Liver (tissue), 9 donors: ENCODE data around the gene PRCC. TPM values are rescaled to one million over a fixed set of nuclear protein-coding genes. Genes with fewer than 3 reads are reported as not detected.

Experiments
- DNase-seq: peaks from one replicate; pipeline ENCODE4 v3.0.0-alpha.2; 2017; ENCODE audit warnings: low spot score
- H3K27ac ChIP-seq, 2 donors: one replicate each; pipeline ENCODE4 v1.7.0; 2013; ENCODE audit warnings: inconsistent platforms in 2 of 2, low read length in 2 of 2, control low read depth in 1 of 2, low read depth in 1 of 2, mild to moderate bottlenecking in 1 of 2
- H3K27me3 ChIP-seq, 4 donors: one replicate each; pipeline versions ENCODE4 v1.6.1 to v1.7.0; 2013; ENCODE audit warnings: low read length in 3 of 4, inconsistent platforms in 1 of 4, mild to moderate bottlenecking in 1 of 4, moderate library complexity in 1 of 4; ENCODE audit not compliant: control insufficient read depth in 4 of 4, insufficient read depth in 4 of 4
- H3K36me3 ChIP-seq, 4 donors: one replicate each; pipeline versions ENCODE4 v1.6.1 to v1.7.0; 2013; ENCODE audit warnings: low read length in 3 of 4, mild to moderate bottlenecking in 3 of 4, low read depth in 1 of 4, moderate library complexity in 1 of 4; ENCODE audit not compliant: control insufficient read depth in 4 of 4, insufficient read depth in 3 of 4
- H3K4me1 ChIP-seq, 4 donors: one replicate each; pipeline versions ENCODE4 v1.6.1 to v1.7.0; 2013; ENCODE audit warnings: low read length in 3 of 4, mild to moderate bottlenecking in 3 of 4, moderate library complexity in 1 of 4; ENCODE audit not compliant: control insufficient read depth in 4 of 4, insufficient read depth in 4 of 4
- H3K4me3 ChIP-seq, 3 donors: one replicate each; pipeline versions ENCODE4 v1.6.1 to v1.7.0; 2013; ENCODE audit warnings: low read length in 3 of 3, control low read depth in 1 of 3, low read depth in 1 of 3, mild to moderate bottlenecking in 1 of 3
- H3K9ac ChIP-seq, 2 donors: one replicate each; pipeline ENCODE4 v1.7.0; 2013; ENCODE audit warnings: low read length in 2 of 2, mild to moderate bottlenecking in 2 of 2, moderate library complexity in 2 of 2, control low read depth in 1 of 2, low read depth in 1 of 2
- H3K9me3 ChIP-seq, 4 donors: one replicate each; pipeline versions ENCODE4 v1.6.1 to v1.7.0; 2013; ENCODE audit warnings: low read length in 3 of 4; ENCODE audit not compliant: control insufficient read depth in 4 of 4
- EGR1 ChIP-seq, 2 donors: IDR thresholded peaks; 2 replicates each; pipeline ENCODE4 v1.6.1; 2016 to 2018; ENCODE audit warnings: antibody characterized with exemption in 2 of 2, low read depth in 2 of 2
- FOXA1 ChIP-seq: IDR thresholded peaks from 2 replicates; pipeline ENCODE4 v1.6.1; 2016; ENCODE audit warnings: antibody characterized with exemption
- FOXA2 ChIP-seq: IDR thresholded peaks from 2 replicates; pipeline ENCODE4 v1.6.1; 2016; ENCODE audit warnings: antibody characterized with exemption
- HNF4A ChIP-seq, 2 donors: conservative IDR thresholded peaks; 2 replicates each; pipeline ENCODE4 v1.6.1; 2016; ENCODE audit warnings: antibody characterized with exemption in 2 of 2, mild to moderate bottlenecking in 2 of 2
- HNF4G ChIP-seq: IDR thresholded peaks from 2 replicates; pipeline ENCODE4 v1.6.1; 2016; ENCODE audit warnings: antibody characterized with exemption
- JUND ChIP-seq, 2 donors: IDR thresholded peaks; 2 replicates each; pipeline ENCODE4 v1.6.1; 2016; ENCODE audit warnings: antibody characterized with exemption in 2 of 2
- RAD21 ChIP-seq, 2 donors: IDR thresholded peaks; 2 replicates each; pipeline ENCODE4 v1.6.1; 2016; ENCODE audit warnings: antibody characterized with exemption in 2 of 2, mild to moderate bottlenecking in 2 of 2
- RXRA ChIP-seq, 2 donors: IDR thresholded peaks; 2 replicates each; pipeline ENCODE4 v1.6.1; 2017 to 2018; ENCODE audit warnings: antibody characterized with exemption in 2 of 2, mild to moderate bottlenecking in 1 of 2
- SP1 ChIP-seq: IDR thresholded peaks from 2 replicates; pipeline ENCODE4 v1.6.1; 2018; ENCODE audit warnings: antibody characterized with exemption, mild to moderate bottlenecking
- TAF1 ChIP-seq: conservative IDR thresholded peaks from 2 replicates; pipeline ENCODE4 v1.6.1; 2016; ENCODE audit warnings: antibody characterized with exemption, mild to moderate bottlenecking
- YY1 ChIP-seq: IDR thresholded peaks from 2 replicates; pipeline ENCODE4 v1.6.1; 2016; ENCODE audit warnings: antibody characterized with exemption, mild to moderate bottlenecking
- WGBS: extraction: QIAGEN DNeasy Blood & Tissue Kit; methylation state at CpG from one replicate; pipeline ENCODE4 v1.1.7; 2013; 5-methylcytosine and 5-hydroxymethylcytosine counted together
- polyA plus RNA-seq, 2 donors: library from polyadenylated mRNA; stranded (reverse) in 1 of 2; unstranded in 1 of 2; fragments of 200-250 nt in 1 of 2; fragments of >200 nt in 1 of 2; fragmentation: Nextera tagmentation in 1 of 2; extraction: Ambion mirVana in 1 of 2; gene quantifications; one replicate each; pipeline versions ENCODE4 v1.2.1 to v1.2.3, GENCODE V29; 2013 to 2015
- total RNA-seq, 2 donors: library from RNA; depleted of rRNA; stranded (reverse); fragments of >200 nt; gene quantifications; one replicate each; pipeline ENCODE4 v1.2.3, GENCODE V29; 2014
- TF ChIP-seq, protein P1 (sequence below): IDR thresholded peaks from 2 replicates; pipeline ENCODE4 v1.6.1; 2016; ENCODE audit warnings: antibody characterized with exemption
- TF ChIP-seq, protein P2 (sequence below): IDR thresholded peaks from 2 replicates; pipeline ENCODE4 v1.6.1; 2016; ENCODE audit warnings: antibody characterized with exemption
- TF ChIP-seq, protein P3 (sequence below): IDR thresholded peaks from 2 replicates; pipeline ENCODE4 v1.6.1; 2016; ENCODE audit warnings: antibody characterized with exemption
- TF ChIP-seq, protein P4 (sequence below): fragments of 150-350 bp; IDR thresholded peaks from 2 replicates; pipeline ENCODE4 v1.5.1; 2017; ENCODE audit warnings: improper control_type of control experiment, low read depth, low read length; ENCODE audit not compliant: missing input control
- donor health status: healthy.
- donor health status: healthy.
- donor health status: healthy.
- donor health status: healthy.
- donor health status: healthy.

PRCC gene
- total and polyA plus RNA-seq, 4 donors, result 8.8 to 19.3 (median 14.3) TPM

DNA sequence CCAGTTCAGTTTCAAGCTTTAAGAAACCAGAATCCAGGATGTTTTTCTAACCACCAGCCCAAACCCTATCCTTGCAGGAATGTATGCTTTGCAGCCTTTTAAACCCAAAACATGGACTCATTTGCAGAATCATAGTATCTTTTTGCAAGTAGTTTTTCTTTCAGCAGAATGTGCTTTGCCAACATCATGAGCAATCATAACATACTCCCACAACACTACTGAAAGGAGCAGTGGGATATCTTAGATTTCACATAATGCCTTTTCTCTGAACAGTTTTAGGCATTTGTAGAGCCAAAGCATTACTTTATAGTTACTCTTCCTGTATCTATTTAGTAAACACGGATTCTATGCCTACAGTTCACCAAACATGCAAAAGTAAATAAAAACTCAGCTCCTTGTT, 59.3 kb downstream of the PRCC start:
- H3K4me3 ChIP-seq, result no peak overlapping the region
- WGBS, result 72% methylated on average over 1 of the region's 1 CpG
- no peak for TF ChIP-seq FOXA1
- TF ChIP-seq RXRA (IDR thresholded peaks at IDR 0.05), result no peak
- TF ChIP-seq, protein P1, sequence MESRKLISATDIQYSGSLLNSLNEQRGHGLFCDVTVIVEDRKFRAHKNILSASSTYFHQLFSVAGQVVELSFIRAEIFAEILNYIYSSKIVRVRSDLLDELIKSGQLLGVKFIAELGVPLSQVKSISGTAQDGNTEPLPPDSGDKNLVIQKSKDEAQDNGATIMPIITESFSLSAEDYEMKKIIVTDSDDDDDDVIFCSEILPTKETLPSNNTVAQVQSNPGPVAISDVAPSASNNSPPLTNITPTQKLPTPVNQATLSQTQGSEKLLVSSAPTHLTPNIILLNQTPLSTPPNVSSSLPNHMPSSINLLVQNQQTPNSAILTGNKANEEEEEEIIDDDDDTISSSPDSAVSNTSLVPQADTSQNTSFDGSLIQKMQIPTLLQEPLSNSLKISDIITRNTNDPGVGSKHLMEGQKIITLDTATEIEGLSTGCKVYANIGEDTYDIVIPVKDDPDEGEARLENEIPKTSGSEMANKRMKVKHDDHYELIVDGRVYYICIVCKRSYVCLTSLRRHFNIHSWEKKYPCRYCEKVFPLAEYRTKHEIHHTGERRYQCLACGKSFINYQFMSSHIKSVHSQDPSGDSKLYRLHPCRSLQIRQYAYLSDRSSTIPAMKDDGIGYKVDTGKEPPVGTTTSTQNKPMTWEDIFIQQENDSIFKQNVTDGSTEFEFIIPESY, result no peak
- TF ChIP-seq RAD21 (IDR thresholded peaks at IDR 0.05), result no peak
- no peak for TF ChIP-seq FOXA2
- TF ChIP-seq HNF4G, result no peak
- TF ChIP-seq, protein P2, sequence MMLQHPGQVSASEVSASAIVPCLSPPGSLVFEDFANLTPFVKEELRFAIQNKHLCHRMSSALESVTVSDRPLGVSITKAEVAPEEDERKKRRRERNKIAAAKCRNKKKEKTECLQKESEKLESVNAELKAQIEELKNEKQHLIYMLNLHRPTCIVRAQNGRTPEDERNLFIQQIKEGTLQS, result no peak
- no peak for TF ChIP-seq SP1
- no peak for TF ChIP-seq YY1
- no peak for TF ChIP-seq HNF4A (conservative IDR thresholded peaks at IDR 0.05)
- TF ChIP-seq, protein P3, sequence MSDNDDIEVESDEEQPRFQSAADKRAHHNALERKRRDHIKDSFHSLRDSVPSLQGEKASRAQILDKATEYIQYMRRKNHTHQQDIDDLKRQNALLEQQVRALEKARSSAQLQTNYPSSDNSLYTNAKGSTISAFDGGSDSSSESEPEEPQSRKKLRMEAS, result no peak
- no peaks in the 10 kb centered on the region for H3K9me3 ChIP-seq
- DNase-seq, result no peak
- H3K27ac ChIP-seq, result no peak overlapping the region
- no peaks in the 10 kb centered on the region for H3K36me3 ChIP-seq
- H3K4me1 ChIP-seq, result no peaks in the 10 kb centered on the region
- no peak overlapping the region for H3K9ac ChIP-seq
- peaks cover 0 to 2% (median 0%) of the 10 kb centered on the region in 4 donors for H3K27me3 ChIP-seq

DNA sequence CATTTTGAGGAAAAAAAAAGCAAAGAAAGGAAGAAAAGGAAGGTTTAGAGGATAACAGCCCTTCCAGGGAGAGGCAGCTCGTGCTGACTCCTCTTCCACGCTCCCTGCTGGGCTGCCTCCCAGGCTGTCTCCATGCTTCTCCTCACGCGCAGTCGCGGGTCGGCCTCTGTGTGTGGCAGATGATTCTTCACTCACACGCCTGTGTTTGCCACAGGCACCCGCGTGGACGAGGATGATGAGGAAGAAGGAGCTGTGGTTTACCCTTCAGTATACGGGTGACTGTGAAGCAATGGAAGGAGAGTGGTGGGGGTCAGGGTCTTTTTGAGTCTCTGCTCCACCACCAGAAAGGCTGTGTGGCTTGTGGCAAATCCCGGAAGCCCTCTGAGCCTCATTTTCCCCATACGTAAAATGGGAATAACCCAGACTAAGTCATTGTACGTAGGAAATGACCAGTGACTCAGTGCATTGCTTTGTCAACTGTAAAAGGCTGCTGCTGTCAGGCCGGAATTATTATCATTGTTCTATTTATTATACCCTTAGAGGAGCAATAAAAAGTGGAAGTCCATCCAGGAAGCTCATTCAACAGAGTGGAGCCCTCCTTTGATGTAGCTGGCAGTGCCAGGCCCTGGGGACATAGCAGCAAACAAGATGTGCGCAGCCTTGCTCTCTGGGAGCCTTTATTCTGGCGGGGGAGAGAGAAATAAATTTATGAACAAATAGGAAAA, 61.2 kb downstream of the PRCC start:
- Histone ChIP-seq H3K36me3 (no peaks in the 10 kb centered on the region), H3K4me3 (no peak overlapping the region), H3K27ac (no peak overlapping the region), H3K4me1 (no peaks in the 10 kb centered on the region), H3K9ac (no peak overlapping the region), H3K9me3 (no peaks in the 10 kb centered on the region), H3K27me3 (no peaks in the 10 kb centered on the region)
- TF ChIP-seq, protein P2, result no peak
- TF ChIP-seq SP1 (no peak), HNF4G (no peak), EGR1 (IDR thresholded peaks at IDR 0.05; ENCODE audit: low read depth in 2 of 2) (no peak), RXRA (IDR thresholded peaks at IDR 0.05) (no peak), FOXA2 (no peak), TAF1 (no peak), RAD21 (IDR thresholded peaks at IDR 0.05) (no peak), JUND (IDR thresholded peaks at IDR 0.05) (no peak), FOXA1 (no peak)
- TF ChIP-seq, protein P4, sequence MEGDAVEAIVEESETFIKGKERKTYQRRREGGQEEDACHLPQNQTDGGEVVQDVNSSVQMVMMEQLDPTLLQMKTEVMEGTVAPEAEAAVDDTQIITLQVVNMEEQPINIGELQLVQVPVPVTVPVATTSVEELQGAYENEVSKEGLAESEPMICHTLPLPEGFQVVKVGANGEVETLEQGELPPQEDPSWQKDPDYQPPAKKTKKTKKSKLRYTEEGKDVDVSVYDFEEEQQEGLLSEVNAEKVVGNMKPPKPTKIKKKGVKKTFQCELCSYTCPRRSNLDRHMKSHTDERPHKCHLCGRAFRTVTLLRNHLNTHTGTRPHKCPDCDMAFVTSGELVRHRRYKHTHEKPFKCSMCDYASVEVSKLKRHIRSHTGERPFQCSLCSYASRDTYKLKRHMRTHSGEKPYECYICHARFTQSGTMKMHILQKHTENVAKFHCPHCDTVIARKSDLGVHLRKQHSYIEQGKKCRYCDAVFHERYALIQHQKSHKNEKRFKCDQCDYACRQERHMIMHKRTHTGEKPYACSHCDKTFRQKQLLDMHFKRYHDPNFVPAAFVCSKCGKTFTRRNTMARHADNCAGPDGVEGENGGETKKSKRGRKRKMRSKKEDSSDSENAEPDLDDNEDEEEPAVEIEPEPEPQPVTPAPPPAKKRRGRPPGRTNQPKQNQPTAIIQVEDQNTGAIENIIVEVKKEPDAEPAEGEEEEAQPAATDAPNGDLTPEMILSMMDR, result no peak
- TF ChIP-seq, protein P3, result no peak
- WGBS, result 81% methylated on average over 18 of the region's 18 CpGs
- DNase-seq, result no peak
